Keratinocyte (primary cell): ENCODE measurements around the gene CD247. TPM values are rescaled to one million over a fixed set of nuclear protein-coding genes. Genes with fewer than 3 reads are reported as not detected.

ENCODE experiments used
- DNase-seq: peaks from one replicate; pipeline ENCODE4 v3.0.0-alpha.2; 2011; ENCODE audit warnings: low read depth, missing footprints, low spot score
- FAIRE-seq: peaks from 2 replicates; lab custom pipeline; 2011; peaks lifted over from hg19 to GRCh38; lab: Jason Lieb, UNC
- H2AFZ ChIP-seq: 2 replicates; pipeline ENCODE4 v1.6.0; 2012; ENCODE audit warnings: low read length, control low read depth, inconsistent platforms; ENCODE audit not compliant: control insufficient read depth
- H3K27ac ChIP-seq: 2 replicates; pipeline ENCODE4 v1.5.1; 2011; ENCODE audit warnings: low read length; ENCODE audit not compliant: control insufficient read depth, insufficient read depth
- H3K27me3 ChIP-seq: 3 replicates; pipeline ENCODE4 v1.6.0; 2011; ENCODE audit warnings: low read length; ENCODE audit not compliant: control insufficient read depth, insufficient read depth; ENCODE audit errors: extremely low read depth
- H3K36me3 ChIP-seq, 2 experiments: 2 replicates in 1 of 2; 3 replicates in 1 of 2; pipeline ENCODE4 v1.5.1; 2011; ENCODE audit warnings: low read length in 2 of 2, mild to moderate bottlenecking in 1 of 2; ENCODE audit not compliant: control insufficient read depth in 2 of 2, insufficient read depth in 2 of 2; ENCODE audit errors: extremely low read depth in 1 of 2
- H3K4me1 ChIP-seq: 3 replicates; pipeline ENCODE4 v1.5.1; 2011; ENCODE audit warnings: low read length; ENCODE audit not compliant: control insufficient read depth, insufficient read depth; ENCODE audit errors: extremely low read depth
- H3K4me2 ChIP-seq: 3 replicates; pipeline ENCODE4 v1.6.0; 2011; ENCODE audit warnings: low read depth, low read length; ENCODE audit not compliant: control insufficient read depth, insufficient read depth; ENCODE audit errors: extremely low read depth
- H3K4me3 ChIP-seq, 3 experiments: fragments of 200-600 bp in 1 of 3; sonication (generic) in 1 of 3; 2 replicates in 2 of 3; 3 replicates in 1 of 3; pipeline ENCODE4 v1.5.1; 2011 to 2016; ENCODE audit warnings: low read length in 3 of 3, mild to moderate bottlenecking in 3 of 3, control low read depth in 2 of 3, inconsistent platforms in 1 of 3, low read depth in 1 of 3, mixed read lengths in 1 of 3, mixed run types in 1 of 3, moderate library complexity in 1 of 3; ENCODE audit not compliant: control insufficient read depth in 2 of 3, insufficient read depth in 2 of 3; ENCODE audit errors: extremely low read depth in 1 of 3
- H3K79me2 ChIP-seq: 2 replicates; pipeline ENCODE4 v1.6.0; 2012; ENCODE audit warnings: low read length; ENCODE audit not compliant: control insufficient read depth, insufficient read depth
- H3K9ac ChIP-seq: 3 replicates; pipeline ENCODE4 v1.6.0; 2011; ENCODE audit warnings: low read length; ENCODE audit not compliant: control insufficient read depth, insufficient read depth; ENCODE audit errors: extremely low read depth
- H3K9me1 ChIP-seq: 3 replicates; pipeline ENCODE4 v1.6.0; 2011; ENCODE audit warnings: low read length; ENCODE audit not compliant: control insufficient read depth, insufficient read depth; ENCODE audit errors: extremely low read depth
- H3K9me3 ChIP-seq: 2 replicates; pipeline ENCODE4 v1.5.1; 2012; ENCODE audit warnings: low read depth, low read length; ENCODE audit not compliant: control insufficient read depth
- H4K20me1 ChIP-seq: 3 replicates; pipeline ENCODE4 v1.6.0; 2011; ENCODE audit warnings: low read length; ENCODE audit not compliant: control insufficient read depth, insufficient read depth; ENCODE audit errors: extremely low read depth
- EZH2 ChIP-seq: IDR thresholded peaks from one replicate; pipeline ENCODE4 v1.6.1; 2012; ENCODE audit warnings: inconsistent platforms, mild to moderate bottlenecking, low read length, moderate library complexity
- dilution Hi-C: fragments of 300-500 bp; cut with MboI; formaldehyde crosslinking; loops from one replicate; pipeline ENCODE4 v1.7.0; 2020; ENCODE audit warnings: low sequenced_read_pairs; ENCODE audit not compliant: extremely low pct_ligation_motif_present
- polyA plus RNA-seq, 5 experiments: library from polyadenylated mRNA; depleted of rRNA in 3 of 5; stranded (reverse) in 3 of 5; stranded (forward) in 1 of 5; unstranded in 1 of 5; fragments of >200 nt; gene quantifications; 1 replicate in 1 of 5; 2 replicates in 3 of 5; 3 replicates in 1 of 5; pipeline versions ENCODE4 v1.2.1 to v1.2.3, GENCODE V29; 2011 to 2012; ENCODE audit warnings: missing spikeins in 2 of 5, low read depth in 1 of 5, low replicate concordance in 1 of 5
- TF ChIP-seq, protein P1 (sequence below), 3 experiments: IDR thresholded peaks in 1 of 3; conservative IDR thresholded peaks in 1 of 3; optimal IDR thresholded peaks in 1 of 3; 2 replicates in 2 of 3; 3 replicates in 1 of 3; pipeline versions ENCODE3 to v1.5.1; 2011; ENCODE audit warnings: low read length in 3 of 3, mild to moderate bottlenecking in 3 of 3, moderate library complexity in 2 of 3, control low read depth in 1 of 3, inconsistent platforms in 1 of 3; ENCODE audit not compliant: insufficient read depth in 2 of 3; ENCODE audit errors: extremely low read depth in 1 of 3

Gene CD247
- polyA plus RNA-seq, 1 donor (not counting 4 experiments of a cell fraction or from before 2014, with no cell fraction given): not detected

DNA sequence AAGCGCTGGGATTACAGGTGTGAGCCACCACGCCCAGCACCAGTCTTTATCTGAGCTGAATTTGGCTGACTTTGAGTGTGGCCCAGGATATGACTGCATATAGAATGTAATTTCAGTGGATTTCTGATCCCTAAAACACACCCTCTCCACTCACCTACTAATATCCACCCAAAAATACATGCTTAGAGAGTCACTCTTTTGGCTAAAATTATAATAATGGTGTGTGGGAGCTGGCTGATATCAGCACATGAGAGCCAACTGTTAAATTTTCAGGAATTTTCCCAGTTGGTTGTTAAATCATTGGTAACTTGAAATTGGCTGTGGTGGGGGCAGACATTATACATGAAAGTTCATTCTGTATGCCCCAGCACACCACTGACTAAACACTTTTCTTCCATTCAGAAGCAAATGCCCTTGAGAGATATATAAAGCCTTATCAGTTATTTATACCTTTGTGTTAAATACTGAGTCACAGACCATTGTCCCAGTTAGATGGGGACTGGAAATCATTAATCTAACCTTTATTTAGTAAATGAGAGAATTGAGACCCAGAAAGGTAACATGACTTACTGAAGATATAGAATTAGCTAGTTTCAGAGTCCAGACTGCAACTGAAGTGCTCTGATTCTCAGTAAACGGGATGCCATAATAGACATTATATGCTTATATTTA, 9.9 kb upstream of the CD247 start:
- H3K36me3 ChIP-seq: no peaks in the 10 kb centered on the region
- no peak overlapping the region for H2AFZ ChIP-seq
- H3K27ac ChIP-seq: no peak overlapping the region
- H3K27me3 ChIP-seq: no peaks in the 10 kb centered on the region
- no peak overlapping the region for H3K4me3 ChIP-seq
- H3K9ac ChIP-seq: no peak overlapping the region
- H3K9me1 ChIP-seq: no peaks in the 10 kb centered on the region
- H3K4me1 ChIP-seq: no peaks in the 10 kb centered on the region
- no peaks in the 10 kb centered on the region for H3K79me2 ChIP-seq
- no peak for FAIRE-seq
- DNase-seq: no peak
- dilution Hi-C loops: no loop called here
- no peaks in the 10 kb centered on the region for H4K20me1 ChIP-seq
- no peaks in the 10 kb centered on the region for H3K9me3 ChIP-seq
- TF ChIP-seq, protein P1, sequence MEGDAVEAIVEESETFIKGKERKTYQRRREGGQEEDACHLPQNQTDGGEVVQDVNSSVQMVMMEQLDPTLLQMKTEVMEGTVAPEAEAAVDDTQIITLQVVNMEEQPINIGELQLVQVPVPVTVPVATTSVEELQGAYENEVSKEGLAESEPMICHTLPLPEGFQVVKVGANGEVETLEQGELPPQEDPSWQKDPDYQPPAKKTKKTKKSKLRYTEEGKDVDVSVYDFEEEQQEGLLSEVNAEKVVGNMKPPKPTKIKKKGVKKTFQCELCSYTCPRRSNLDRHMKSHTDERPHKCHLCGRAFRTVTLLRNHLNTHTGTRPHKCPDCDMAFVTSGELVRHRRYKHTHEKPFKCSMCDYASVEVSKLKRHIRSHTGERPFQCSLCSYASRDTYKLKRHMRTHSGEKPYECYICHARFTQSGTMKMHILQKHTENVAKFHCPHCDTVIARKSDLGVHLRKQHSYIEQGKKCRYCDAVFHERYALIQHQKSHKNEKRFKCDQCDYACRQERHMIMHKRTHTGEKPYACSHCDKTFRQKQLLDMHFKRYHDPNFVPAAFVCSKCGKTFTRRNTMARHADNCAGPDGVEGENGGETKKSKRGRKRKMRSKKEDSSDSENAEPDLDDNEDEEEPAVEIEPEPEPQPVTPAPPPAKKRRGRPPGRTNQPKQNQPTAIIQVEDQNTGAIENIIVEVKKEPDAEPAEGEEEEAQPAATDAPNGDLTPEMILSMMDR (optimal IDR thresholded peaks at IDR 0.05 in 1 of 3, IDR thresholded peaks at IDR 0.05 in 1 of 3, conservative IDR thresholded peaks at IDR 0.05 in 1 of 3; ENCODE audit: extremely low read depth in 1 of 3, insufficient read depth in 2 of 3, low read length in 3 of 3): no peak
- no peak for TF ChIP-seq EZH2
- H3K4me2 ChIP-seq: no peak overlapping the region

GRCh38 chr1:167526667-167527383, 8.5 kb upstream of the CD247 start:
- H3K4me1 ChIP-seq: no peaks in the 10 kb centered on the region
- H2AFZ ChIP-seq: no peak overlapping the region
- no peak overlapping the region for H3K4me3 ChIP-seq
- no peak for DNase-seq
- H3K9ac ChIP-seq: no peak overlapping the region
- H3K27ac ChIP-seq: no peak overlapping the region
- no peaks in the 10 kb centered on the region for H3K79me2 ChIP-seq
- dilution Hi-C loops: no loop called here
- no peak for TF ChIP-seq EZH2
- TF ChIP-seq, protein P1 (optimal IDR thresholded peaks at IDR 0.05 in 1 of 3, IDR thresholded peaks at IDR 0.05 in 1 of 3, conservative IDR thresholded peaks at IDR 0.05 in 1 of 3; ENCODE audit: extremely low read depth in 1 of 3, insufficient read depth in 2 of 3, low read length in 3 of 3): no peak
- no peaks in the 10 kb centered on the region for H3K9me1 ChIP-seq
- H3K27me3 ChIP-seq: no peaks in the 10 kb centered on the region
- FAIRE-seq: no peak
- no peak overlapping the region for H3K4me2 ChIP-seq
- no peaks in the 10 kb centered on the region for H3K9me3 ChIP-seq
- H4K20me1 ChIP-seq: no peaks in the 10 kb centered on the region
- H3K36me3 ChIP-seq: no peaks in the 10 kb centered on the region
